Activated CD8-positive, alpha-beta memory T cell treated with anti-CD3 and anti-CD28 coated beads for 36 hours (primary cell): Measurements from ENCODE around the gene LECT2. TPM values are rescaled to one million over a fixed set of nuclear protein-coding genes. Genes with fewer than 3 reads are reported as not detected.

Experiments
- CTCF ChIA-PET: fragments of 350-600 bp; sonication (Branson Sonifier 250); formaldehyde crosslinking; loops from one replicate; lab custom pipeline; 2021; ENCODE audit warnings: antibody characterized with exemption; lab: Charles Lee
- POLR2A ChIA-PET: fragments of 350-600 bp; sonication (Branson Sonifier 250); formaldehyde crosslinking; loops from one replicate; lab custom pipeline; 2021; ENCODE audit warnings: antibody characterized with exemption; lab: Charles Lee
- total RNA-seq, 2 experiments: library from RNA; stranded (reverse); gene quantifications; one replicate each; pipeline ENCODE4 v1.2.3, GENCODE V29; 2021

LECT2 gene
- not detected for total RNA-seq

DNA sequence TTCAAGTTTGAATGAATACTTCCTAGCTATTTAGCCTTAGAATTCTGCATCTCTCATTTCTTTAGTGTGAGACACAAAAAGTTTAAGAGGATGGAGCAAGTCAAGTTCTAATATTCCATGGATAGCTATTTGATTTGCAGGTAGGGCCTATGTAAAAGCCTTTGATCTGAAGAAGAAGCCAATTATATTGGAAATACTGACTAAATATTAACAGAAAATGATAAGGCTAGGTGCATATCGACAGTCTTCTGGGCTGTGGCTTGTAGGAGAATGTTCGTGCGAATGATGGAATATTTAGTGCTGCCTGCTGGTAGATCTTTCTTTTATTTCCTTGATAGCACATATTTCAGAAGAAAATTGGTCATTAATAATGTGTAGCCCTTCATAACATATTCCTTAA, at the start of gene LECT2:
TSS of gene LECT2 (minus strand) at position 85 of the 400 bp plus-strand sequence. CDS start 150 bp downstream, outside the sequence.
- POLR2A ChIA-PET, result no interaction called here
- CTCF ChIA-PET, result no interaction called here

DNA sequence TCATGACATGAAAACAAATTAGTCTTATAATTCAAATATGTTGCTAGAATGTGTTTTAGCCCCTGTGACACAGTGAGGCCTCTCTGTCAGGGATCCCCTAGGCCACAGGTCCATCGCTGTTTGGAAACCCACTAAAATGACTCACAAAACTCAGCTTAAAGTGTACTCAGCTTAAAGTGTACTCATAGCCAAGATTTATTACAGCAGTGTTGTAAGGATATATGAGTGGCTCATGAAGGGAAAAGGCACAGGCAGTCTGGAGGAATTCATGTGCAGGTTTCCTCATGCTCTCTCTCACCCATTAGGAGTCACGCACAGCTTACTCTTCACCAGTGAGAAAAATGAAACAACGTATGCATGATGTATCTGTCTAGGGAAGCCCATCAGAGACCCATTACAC, 49.7 kb upstream of the LECT2 start:
- ChIA-PET POLR2A (no interaction called here), CTCF (no interaction called here)

GRCh38 chr5:136001466-136001981, 46.7 kb upstream of the LECT2 start:
- ChIA-PET POLR2A (interaction anchor here (0.5 kb wide), 1 partner anchor 73 kb away, joined by 3 read pairs; no protein-coding TSS in a partner anchor), CTCF (interaction anchor here (1.0 kb wide), 1 partner anchor 81 kb away, joined by 3 read pairs; no protein-coding TSS in a partner anchor)

DNA sequence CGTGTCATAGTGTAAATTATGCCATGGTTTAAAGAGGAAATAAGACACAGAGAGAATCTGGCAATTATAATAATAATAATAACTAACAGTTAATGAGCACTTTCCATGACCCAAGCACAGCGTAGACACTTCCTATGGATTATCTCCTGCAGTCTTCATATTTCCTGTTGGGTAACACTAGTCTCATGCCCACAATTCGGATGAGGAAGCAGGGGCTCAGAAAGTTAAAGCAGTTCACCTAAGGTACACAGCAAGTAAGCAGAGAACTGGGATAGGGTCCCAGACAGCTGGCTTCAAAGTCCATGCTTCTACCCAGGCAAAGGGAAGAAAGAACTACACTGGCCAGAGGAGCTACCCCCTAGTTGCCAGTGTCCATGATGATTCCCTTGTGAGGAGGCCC, 46.1 kb upstream of the LECT2 start:
- POLR2A ChIA-PET, result no interaction called here
- CTCF ChIA-PET, result interaction anchor here (1.0 kb wide), 1 partner anchor 81 kb away, joined by 3 read pairs; no protein-coding TSS in a partner anchor

DNA sequence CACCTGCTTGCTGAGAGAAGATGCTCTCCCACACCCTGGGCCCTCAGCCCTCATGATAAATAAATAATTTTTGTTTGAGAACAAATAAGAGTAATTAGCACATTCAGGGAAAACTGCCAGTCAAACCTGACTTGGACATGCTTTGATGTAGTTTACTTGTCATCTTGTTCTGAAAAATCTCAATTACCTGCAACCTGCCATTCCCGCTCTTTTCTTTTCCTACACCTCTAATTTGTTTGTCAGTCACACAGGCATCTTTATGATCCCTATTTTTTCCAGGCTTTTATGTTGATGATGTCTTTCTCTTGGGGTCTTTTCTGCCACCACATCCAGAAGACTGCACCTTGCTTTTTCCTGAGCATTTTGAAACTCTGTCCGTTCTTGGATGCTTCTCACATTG, 45.4 kb upstream of the LECT2 start:
- ChIA-PET POLR2A (no interaction called here), CTCF (no interaction called here)

DNA sequence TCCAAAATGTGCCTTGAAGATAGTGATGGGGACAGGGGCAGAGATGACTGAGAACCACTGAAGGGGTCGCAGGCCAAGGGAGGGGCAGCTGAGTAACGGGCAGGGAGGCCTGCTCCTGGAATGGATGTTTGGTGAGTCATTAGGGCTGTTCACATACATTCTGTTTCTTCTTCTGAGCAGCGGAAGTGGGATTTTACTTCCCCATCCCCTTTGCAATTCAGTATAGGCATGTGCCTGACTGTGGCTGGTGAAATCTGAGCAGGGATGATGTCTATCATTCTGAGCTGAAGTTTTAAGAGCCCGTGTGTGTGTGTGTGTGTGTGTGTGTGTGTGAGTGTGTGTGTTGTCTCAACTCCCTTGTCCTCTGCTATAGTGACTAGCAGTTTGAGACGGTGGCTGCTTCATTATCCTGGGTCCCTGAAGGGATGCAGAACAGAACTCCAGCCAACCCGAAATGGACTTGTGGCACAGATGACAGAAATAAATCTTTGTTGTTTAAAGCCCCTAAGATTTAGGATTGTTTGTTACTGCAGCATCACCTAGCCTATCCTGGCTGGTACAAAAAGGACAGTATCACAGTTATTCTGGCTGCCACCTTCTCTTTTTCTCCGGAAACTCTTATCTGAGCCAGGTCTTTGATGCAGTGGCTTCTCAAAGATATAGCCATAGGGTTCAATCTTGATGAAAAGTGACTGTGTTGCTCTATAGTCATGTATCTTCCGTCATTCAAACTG, 44.8 kb upstream of the LECT2 start:
- CTCF ChIA-PET, result no interaction called here
- POLR2A ChIA-PET, result no interaction called here

- CTCF ChIA-PET, result no interaction called here
- POLR2A ChIA-PET, result no interaction called here
Observed at GRCh38 chr5:135998889-135999288, 44.1 kb upstream of the LECT2 start.

GRCh38 chr5:135997673-135998335, 43.0 kb upstream of the LECT2 start:
- CTCF ChIA-PET, result interaction anchor here (1.1 kb wide), 1 partner anchor 20 kb away, joined by 3 read pairs; no protein-coding TSS in a partner anchor
- POLR2A ChIA-PET, result no interaction called here

- ChIA-PET CTCF (no interaction called here), POLR2A (no interaction called here)
Observed at GRCh38 chr5:135996611-135997010, 41.8 kb upstream of the LECT2 start.

- CTCF ChIA-PET, result no interaction called here
- POLR2A ChIA-PET, result no interaction called here
Observed at GRCh38 chr5:135995976-135996375, 41.2 kb upstream of the LECT2 start.

DNA sequence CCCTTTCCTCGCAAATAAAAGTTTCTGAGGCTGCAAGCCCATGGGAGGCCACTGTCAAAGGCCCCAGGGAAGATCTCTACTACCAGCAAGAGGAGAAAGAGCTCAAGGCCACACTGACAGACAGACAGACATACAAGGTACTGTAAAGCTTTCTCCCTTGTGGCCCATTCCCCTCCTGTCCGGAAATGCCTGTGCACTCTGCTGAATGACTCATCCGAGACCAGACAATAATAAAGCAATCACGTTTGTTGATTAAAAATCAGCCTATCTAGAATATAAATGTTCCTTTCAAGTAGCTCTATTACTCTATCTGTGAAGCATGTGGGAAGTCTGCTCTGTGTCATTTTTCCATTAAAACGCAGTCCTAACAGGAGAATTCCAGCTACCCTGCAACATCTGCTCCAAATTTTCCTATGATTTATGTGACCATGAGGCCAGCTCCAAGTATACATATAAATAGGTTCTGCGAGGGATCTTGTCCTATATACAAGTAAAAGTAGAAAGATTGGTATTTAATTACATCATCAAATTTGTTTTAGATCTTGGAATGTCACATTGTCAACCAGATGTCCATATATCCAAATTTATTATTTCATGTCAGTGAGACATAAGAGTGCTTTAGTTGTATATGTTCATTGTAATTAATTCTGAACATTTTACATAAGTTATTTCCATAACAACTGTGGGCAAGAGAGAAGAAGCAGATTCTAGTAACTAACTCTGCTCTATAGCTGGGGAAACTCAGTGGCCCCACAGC, 39.3 kb upstream of the LECT2 start:
- CTCF ChIA-PET, result no interaction called here
- POLR2A ChIA-PET, result no interaction called here

- CTCF ChIA-PET, result no interaction called here
- POLR2A ChIA-PET, result no interaction called here
Observed at GRCh38 chr5:135993335-135993879, 38.6 kb upstream of the LECT2 start.

DNA sequence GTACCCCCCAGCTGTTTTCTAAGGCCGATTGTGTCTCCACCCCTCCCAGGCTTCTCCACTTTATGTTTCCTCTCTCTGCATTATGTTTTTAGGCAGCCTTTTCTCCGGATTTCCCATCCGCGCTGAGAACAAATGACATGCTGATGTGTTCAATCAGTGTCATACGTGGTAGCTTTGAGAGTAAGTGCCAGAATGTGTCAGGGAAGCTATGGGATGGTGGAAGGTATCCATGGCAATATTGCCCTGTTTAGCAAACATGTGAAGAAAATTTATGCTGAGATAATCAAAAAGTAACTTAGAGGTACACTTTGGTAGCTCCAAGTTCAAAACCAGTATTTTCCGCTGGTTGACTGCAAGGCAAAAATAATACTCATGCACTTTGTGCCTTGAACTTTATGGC, 36.6 kb upstream of the LECT2 start:
- ChIA-PET POLR2A (no interaction called here), CTCF (no interaction called here)

GRCh38 chr5:135990528-135991255, 35.9 kb upstream of the LECT2 start:
- POLR2A ChIA-PET, result no interaction called here
- CTCF ChIA-PET, result no interaction called here

DNA sequence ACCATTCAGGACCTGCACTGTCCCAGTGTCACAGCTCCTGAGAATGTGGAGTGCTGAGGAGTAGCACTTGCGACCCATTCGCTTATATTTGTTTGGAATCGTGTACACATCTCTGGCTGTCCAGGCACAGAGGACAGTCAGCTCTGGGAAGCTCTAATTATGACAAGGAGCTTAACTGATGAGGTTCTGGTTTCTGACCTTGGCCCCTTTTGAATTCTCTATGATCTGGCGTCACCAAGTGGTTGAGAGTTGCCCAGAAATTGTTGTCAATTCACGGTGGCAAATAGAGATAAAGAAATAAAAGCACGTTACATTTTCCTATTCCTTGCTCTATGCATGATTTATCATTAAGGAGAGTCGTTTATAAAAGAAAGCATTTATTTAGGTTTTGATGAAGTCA, 34.9 kb upstream of the LECT2 start:
- ChIA-PET CTCF (interaction anchor here (0.6 kb wide), 1 partner anchor 97 kb away, joined by 3 read pairs; no protein-coding TSS in a partner anchor), POLR2A (no interaction called here)

- ChIA-PET POLR2A (no interaction called here), CTCF (no interaction called here)
Observed at GRCh38 chr5:135988546-135988945, 33.8 kb upstream of the LECT2 start.

DNA sequence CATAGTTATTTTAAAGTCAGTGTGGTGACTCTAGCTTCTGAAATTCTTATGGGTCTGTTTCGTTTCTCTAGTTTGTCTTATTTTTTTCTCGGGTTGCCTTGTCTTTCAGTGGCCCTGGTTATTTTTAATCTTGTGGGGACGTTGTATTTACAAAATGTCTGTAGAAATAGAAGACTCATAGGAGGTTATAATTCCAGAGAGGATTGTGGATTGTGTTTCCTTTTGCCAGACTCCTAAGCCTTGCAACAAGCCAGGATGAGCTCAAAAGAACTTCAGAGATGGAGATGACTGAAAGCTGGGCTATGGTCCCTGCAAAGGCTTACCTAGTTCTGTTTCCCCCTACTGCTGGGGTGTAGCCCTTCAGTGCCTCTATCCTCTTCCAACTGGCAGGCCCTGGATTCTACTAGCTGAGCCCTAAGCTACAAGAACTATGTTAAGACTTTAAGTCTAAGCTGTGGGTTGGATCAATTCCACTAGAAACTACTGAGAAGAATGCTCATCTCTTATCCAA, 32.2 kb upstream of the LECT2 start:
- CTCF ChIA-PET, result interaction anchor here (1.4 kb wide), 1 partner anchor 9 kb away, joined by 5 read pairs; no protein-coding TSS in a partner anchor
- POLR2A ChIA-PET, result no interaction called here

DNA sequence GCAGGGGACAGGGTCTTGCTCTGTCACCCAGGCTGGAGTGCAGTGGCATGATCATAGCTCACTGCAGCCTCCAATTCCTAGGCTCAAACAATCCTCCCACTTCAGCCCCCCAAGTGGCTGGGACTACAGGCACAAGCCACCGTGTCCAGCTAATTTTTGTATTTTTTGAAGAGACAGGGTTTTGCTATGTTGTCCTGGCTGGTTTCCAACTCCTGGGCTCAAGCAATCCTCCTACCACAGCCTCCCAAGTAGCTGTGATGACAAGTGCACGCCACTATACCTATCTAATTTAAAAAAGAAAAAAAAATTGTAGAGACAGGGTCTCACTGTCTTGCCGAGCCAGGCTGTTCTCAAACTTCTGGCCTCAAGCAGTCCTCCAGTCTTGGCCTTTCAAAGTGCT, 31.6 kb upstream of the LECT2 start:
- POLR2A ChIA-PET, result no interaction called here
- CTCF ChIA-PET, result no interaction called here

GRCh38 chr5:135985951-135986350, 31.2 kb upstream of the LECT2 start:
- CTCF ChIA-PET, result no interaction called here

More at GRCh38 chr5:135985951-135986350, 31.2 kb upstream of the LECT2 start:
- POLR2A ChIA-PET, result no interaction called here
